OCI-LY3 (cell line): ENCODE data around the gene SNCAIP.
A peak's percentile ranks its signal among the peaks of the same experiment; 100 is the strongest.
"Not testable (repeated sequence)": the region's sequence is repeated elsewhere in the genome, so short reads cannot be mapped to it uniquely, and the experiment has no call there.

Source experiments
- H2AFZ ChIP-seq: fragments of 200-600, 300-600 bp; shearing (Covaris generic); 2 replicates; pipeline ENCODE4 v1.6.0; 2014; ENCODE audit warnings: antibody characterized with exemption, low read depth, low read length
- H3K27ac ChIP-seq: fragments of 200-600, 300-600 bp; sonication (generic); 2 replicates; pipeline ENCODE4 v1.5.1; 2014; ENCODE audit warnings: mild to moderate bottlenecking, low read length, moderate library complexity, mixed read lengths
- H3K27me3 ChIP-seq: fragments of 200-600, 300-600 bp; sonication (generic); 2 replicates; pipeline ENCODE4 v1.6.1; 2014; ENCODE audit warnings: low read depth, low read length, mixed read lengths
- H3K36me3 ChIP-seq: fragments of 200-600, 300-600 bp; sonication (generic); replicated peaks from 2 replicates; pipeline ENCODE3; 2014; ENCODE audit warnings: low read depth, low read length, mixed read lengths
- H3K4me1 ChIP-seq: fragments of 300-600, 200-600 bp; sonication (generic); 2 replicates; pipeline ENCODE4 v1.6.1; 2014; ENCODE audit warnings: low read length, mixed read lengths
- H3K4me2 ChIP-seq: fragments of 200-600, 300-600 bp; sonication (generic); 2 replicates; pipeline ENCODE4 v1.6.1; 2014; ENCODE audit warnings: low read length, mixed read lengths
- H3K4me3 ChIP-seq: fragments of 300-600, 200-600 bp; sonication (generic); 2 replicates; pipeline ENCODE4 v1.5.1; 2014; ENCODE audit warnings: antibody characterized with exemption, mild to moderate bottlenecking, low read length, moderate library complexity
- H3K79me2 ChIP-seq: fragments of 300-600, 200-600 bp; shearing (Covaris generic); 2 replicates; pipeline ENCODE4 v1.6.1; 2014; ENCODE audit warnings: mild to moderate bottlenecking, low read length, mixed read lengths
- H3K9ac ChIP-seq: fragments of 300-600, 200-600 bp; shearing (Covaris generic); 2 replicates; pipeline ENCODE4 v1.6.0; 2014; ENCODE audit warnings: mild to moderate bottlenecking, low read length, moderate library complexity
- H3K9me3 ChIP-seq: fragments of 200-600, 300-600 bp; shearing (Covaris generic); 2 replicates; pipeline ENCODE4 v1.6.1; 2014; ENCODE audit warnings: low read length, mixed read lengths; ENCODE audit not compliant: insufficient read depth
- H4K20me1 ChIP-seq: fragments of 200-600, 300-600 bp; sonication (generic); 2 replicates; pipeline ENCODE4 v1.6.1; 2016; ENCODE audit warnings: low read length, mixed read lengths; ENCODE audit not compliant: insufficient read depth
- EZH2phosphoT487 ChIP-seq: fragments of 200-600 bp; shearing (Covaris generic); IDR thresholded peaks from 2 replicates; pipeline ENCODE4 v1.6.1; 2018; ENCODE audit warnings: antibody characterized with exemption, mixed run types, low read depth
- TF ChIP-seq, protein P1 (sequence below): fragments of 200-600, 300-600 bp; sonication (generic); IDR thresholded peaks from 2 replicates; pipeline ENCODE4 v1.5.1; 2014; ENCODE audit warnings: antibody characterized with exemption, low read length, low read depth

The SNCAIP gene

GRCh38 chr5:122484103-122484502 lies 172.1 kb downstream of the SNCAIP start:
- TF ChIP-seq EZH2phosphoT487 = no peak
- TF ChIP-seq, protein P1, sequence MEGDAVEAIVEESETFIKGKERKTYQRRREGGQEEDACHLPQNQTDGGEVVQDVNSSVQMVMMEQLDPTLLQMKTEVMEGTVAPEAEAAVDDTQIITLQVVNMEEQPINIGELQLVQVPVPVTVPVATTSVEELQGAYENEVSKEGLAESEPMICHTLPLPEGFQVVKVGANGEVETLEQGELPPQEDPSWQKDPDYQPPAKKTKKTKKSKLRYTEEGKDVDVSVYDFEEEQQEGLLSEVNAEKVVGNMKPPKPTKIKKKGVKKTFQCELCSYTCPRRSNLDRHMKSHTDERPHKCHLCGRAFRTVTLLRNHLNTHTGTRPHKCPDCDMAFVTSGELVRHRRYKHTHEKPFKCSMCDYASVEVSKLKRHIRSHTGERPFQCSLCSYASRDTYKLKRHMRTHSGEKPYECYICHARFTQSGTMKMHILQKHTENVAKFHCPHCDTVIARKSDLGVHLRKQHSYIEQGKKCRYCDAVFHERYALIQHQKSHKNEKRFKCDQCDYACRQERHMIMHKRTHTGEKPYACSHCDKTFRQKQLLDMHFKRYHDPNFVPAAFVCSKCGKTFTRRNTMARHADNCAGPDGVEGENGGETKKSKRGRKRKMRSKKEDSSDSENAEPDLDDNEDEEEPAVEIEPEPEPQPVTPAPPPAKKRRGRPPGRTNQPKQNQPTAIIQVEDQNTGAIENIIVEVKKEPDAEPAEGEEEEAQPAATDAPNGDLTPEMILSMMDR = no peak
- Histone ChIP-seq H3K79me2 (no peaks in the 10 kb centered on the region), H3K9me3 (no peaks in the 10 kb centered on the region), H3K27ac (no peak overlapping the region), H3K4me3 (no peak overlapping the region), H3K4me2 (no peak overlapping the region), H2AFZ (no peak overlapping the region), H3K9ac (no peak overlapping the region), H4K20me1 (no peaks in the 10 kb centered on the region), H3K4me1 (no peaks in the 10 kb centered on the region), H3K36me3 (no peaks in the 10 kb centered on the region), H3K27me3 (no peaks in the 10 kb centered on the region)

GRCh38 chr5:122485226-122485625 lies 173.2 kb downstream of the SNCAIP start:
- Histone ChIP-seq H2AFZ (no peak overlapping the region), H3K9ac (no peak overlapping the region), H3K4me2 (no peak overlapping the region), H3K27ac (no peak overlapping the region), H3K9me3 (no peaks in the 10 kb centered on the region), H3K79me2 (no peaks in the 10 kb centered on the region), H4K20me1 (no peaks in the 10 kb centered on the region), H3K27me3 (no peaks in the 10 kb centered on the region), H3K4me3 (no peak overlapping the region), H3K36me3 (no peaks in the 10 kb centered on the region), H3K4me1 (no peaks in the 10 kb centered on the region)
- no peak for TF ChIP-seq EZH2phosphoT487
- TF ChIP-seq, protein P1 = no peak

DNA sequence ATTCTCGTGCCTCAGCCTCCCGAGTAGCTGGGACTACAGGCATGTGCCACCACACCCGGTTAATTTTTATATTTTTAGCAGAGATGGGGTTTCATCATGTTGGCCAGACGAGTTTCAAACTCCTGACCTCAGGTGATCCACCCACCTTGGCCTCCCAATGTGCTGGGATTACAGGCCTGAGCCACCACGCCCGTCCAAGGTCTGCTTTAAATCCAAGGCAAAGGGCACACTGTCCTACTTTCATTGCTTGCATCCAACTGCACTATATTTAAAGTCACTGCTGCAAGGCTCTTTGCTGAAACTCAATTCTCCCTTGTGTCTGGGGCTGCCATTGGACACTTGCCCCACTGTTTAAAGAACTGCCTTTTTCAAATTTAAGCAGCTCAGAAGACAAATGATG lies 174.6 kb downstream of the SNCAIP start:
- not testable (repeated sequence) for H3K4me2 ChIP-seq, H2AFZ ChIP-seq, H3K27me3 ChIP-seq, H3K27ac ChIP-seq, H3K9me3 ChIP-seq, H3K4me3 ChIP-seq, H3K4me1 ChIP-seq, H3K36me3 ChIP-seq, H3K79me2 ChIP-seq, H4K20me1 ChIP-seq, H3K9ac ChIP-seq

DNA sequence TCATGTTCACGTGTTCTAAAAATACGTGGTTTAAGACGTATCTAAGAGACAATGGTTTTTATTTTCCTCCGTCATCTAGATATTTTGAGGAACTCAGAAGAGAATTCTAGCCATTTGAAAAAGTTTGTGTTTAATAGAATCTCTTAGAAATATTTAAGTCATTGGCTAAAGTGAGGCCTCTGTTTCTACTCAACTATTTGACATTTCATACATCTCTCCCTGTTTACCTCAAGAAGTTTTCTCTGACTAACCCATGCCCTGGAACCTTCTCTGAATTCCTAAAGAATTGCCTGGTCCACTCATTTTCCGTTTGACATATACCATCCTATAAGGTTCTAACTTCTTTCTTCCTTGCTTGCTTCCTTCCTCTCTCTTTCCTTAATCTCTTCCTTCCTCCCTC lies 178.7 kb downstream of the SNCAIP start:
- no peak overlapping the region for H3K4me2 ChIP-seq
- H2AFZ ChIP-seq = no peak overlapping the region
- TF ChIP-seq, protein P1 = no peak
- TF ChIP-seq EZH2phosphoT487 = no peak
- H3K9ac ChIP-seq = no peak overlapping the region
- H3K4me1 ChIP-seq = no peaks in the 10 kb centered on the region
- H3K36me3 ChIP-seq = no peaks in the 10 kb centered on the region
- no peak overlapping the region for H3K27ac ChIP-seq
- H4K20me1 ChIP-seq = no peaks in the 10 kb centered on the region
- H3K79me2 ChIP-seq = no peaks in the 10 kb centered on the region
- no peaks in the 10 kb centered on the region for H3K27me3 ChIP-seq
- no peak overlapping the region for H3K4me3 ChIP-seq
- no peaks in the 10 kb centered on the region for H3K9me3 ChIP-seq

DNA sequence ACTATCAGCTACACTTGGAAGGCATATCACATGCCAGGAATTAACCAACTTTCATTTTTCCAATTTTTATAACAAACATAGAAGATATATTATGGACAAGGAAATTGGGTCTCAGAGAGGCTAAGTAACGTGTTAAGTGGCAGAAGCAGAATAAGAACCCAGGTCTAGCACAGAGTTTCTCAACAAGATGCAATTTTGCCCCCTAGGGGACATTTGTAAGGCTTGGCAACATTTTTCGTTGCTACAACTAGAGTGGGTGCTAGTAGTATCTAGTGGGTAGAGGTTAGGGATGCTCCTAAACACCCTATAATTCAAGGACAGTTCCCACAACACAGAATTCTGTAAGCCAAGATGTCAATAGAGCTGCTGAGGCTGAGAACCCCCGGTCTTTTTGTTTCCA lies 180.6 kb downstream of the SNCAIP start:
- H3K27ac ChIP-seq = no peak overlapping the region
- no peak overlapping the region for H3K9ac ChIP-seq
- H3K9me3 ChIP-seq = no peaks in the 10 kb centered on the region
- H3K4me2 ChIP-seq = no peak overlapping the region
- TF ChIP-seq, protein P1 = peak; percentile 63
- no peak for TF ChIP-seq EZH2phosphoT487
- H3K36me3 ChIP-seq = no peaks in the 10 kb centered on the region
- H3K79me2 ChIP-seq = no peaks in the 10 kb centered on the region
- H2AFZ ChIP-seq = no peak overlapping the region
- no peaks in the 10 kb centered on the region for H3K4me1 ChIP-seq
- no peaks in the 10 kb centered on the region for H3K27me3 ChIP-seq
- H4K20me1 ChIP-seq = no peaks in the 10 kb centered on the region
- no peak overlapping the region for H3K4me3 ChIP-seq
